ENCODE measurements around the gene RFX2. TPM values are rescaled to one million over a fixed set of nuclear protein-coding genes. Genes with fewer than 3 reads are reported as not detected.

The RFX2 gene
- total RNA-seq, 2 experiments from 2014 or later, result 8.6 to 8.9 TPM

GRCh38 chr19:5974721-5975387 is 135.4 kb downstream of the RFX2 start:
- Mint-ChIP-seq H3K9me3 (ENCODE audit: low read depth) (no peaks in the 10 kb centered on the region), H3K4me3 (peak overlapping the region; percentile 94), H3K27ac (peak overlapping the region; percentile 78), H3K27me3 (no peaks in the 10 kb centered on the region), H3K4me1 (peaks cover 69% of the 10 kb centered on the region), H3K36me3 (ENCODE audit: low read depth) (peaks cover 39% of the 10 kb centered on the region)
- peak; percentile 59 for ATAC-seq
- peak; percentile 79 for DNase-seq
- POLR2A ChIA-PET, result interaction anchor here (0.7 to 1.0 kb wide), 3 partner anchors 13 to 183 kb away, joined by 3 to 4 read pairs (median 3); no protein-coding TSS in a partner anchor
- CTCF ChIA-PET, result interaction anchor here (0.5 to 2.5 kb wide), 5 partner anchors 8 to 171 kb away, joined by 3 to 17 read pairs (median 3); no protein-coding TSS in a partner anchor
- intact Hi-C loops (cut with DNase I, micrococcal nuclease), result loop anchor here in 1 of 2 experiments (5.0 kb wide), 4 partner anchors 293 to 1573 kb away; partner anchors contain the start of genes CHAF1A, DPP9, HSD11B1L and MICOS13

- ATAC-seq (no peak), DNase-seq (no peak)
- Mint-ChIP-seq H3K9me3 (ENCODE audit: low read depth) (no peaks in the 10 kb centered on the region), H3K27me3 (no peaks in the 10 kb centered on the region), H3K27ac (peak overlapping the region; percentile 78), H3K4me3 (peak overlapping the region; percentile 94), H3K4me1 (peaks cover 69% of the 10 kb centered on the region), H3K36me3 (ENCODE audit: low read depth) (peaks cover 38% of the 10 kb centered on the region)
- intact Hi-C loops (cut with DNase I, micrococcal nuclease), result no loop called here
- ChIA-PET CTCF (interaction anchor here (0.7 to 1.2 kb wide), 2 partner anchors 48 to 76 kb away, joined by 3 to 4 read pairs; no protein-coding TSS in a partner anchor), POLR2A (interaction anchor here (0.7 to 1.0 kb wide), 2 partner anchors 12 to 21 kb away, joined by 3 to 4 read pairs; no protein-coding TSS in a partner anchor)
These were observed 136.2 kb downstream of the RFX2 start for GRCh38 chr19:5973867-5974635.

GRCh38 chr19:5973376-5973775 is 136.9 kb downstream of the RFX2 start:
- intact Hi-C loops (cut with DNase I, micrococcal nuclease), result no loop called here
- Mint-ChIP-seq H3K27me3 (no peaks in the 10 kb centered on the region), H3K4me1 (peaks cover 73% of the 10 kb centered on the region), H3K4me3 (no peak overlapping the region), H3K9me3 (ENCODE audit: low read depth) (no peaks in the 10 kb centered on the region), H3K36me3 (ENCODE audit: low read depth) (peaks cover 38% of the 10 kb centered on the region), H3K27ac (peak overlapping the region; percentile 60)
- CTCF ChIA-PET, result no interaction called here
- POLR2A ChIA-PET, result no interaction called here
- no peak for DNase-seq
- ATAC-seq, result no peak

- no peak for DNase-seq
- POLR2A ChIA-PET, result no interaction called here
- CTCF ChIA-PET, result interaction anchor here (0.6 to 1.2 kb wide), 3 partner anchors 50 to 1388 kb away, joined by 3 read pairs; partner anchors contain the start of gene VMAC
- intact Hi-C loops (cut with DNase I, micrococcal nuclease), result no loop called here
- Mint-ChIP-seq H3K4me1 (peaks cover 83% of the 10 kb centered on the region), H3K36me3 (ENCODE audit: low read depth) (peaks cover 41% of the 10 kb centered on the region), H3K9me3 (ENCODE audit: low read depth) (no peaks in the 10 kb centered on the region), H3K4me3 (no peak overlapping the region), H3K27me3 (no peaks in the 10 kb centered on the region), H3K27ac (no peak overlapping the region)
- no peak for ATAC-seq
These were observed 138.0 kb downstream of the RFX2 start for GRCh38 chr19:5972355-5972731.

- POLR2A ChIA-PET, result no interaction called here
- no peaks in the 10 kb centered on the region for H3K9me3 Mint-ChIP-seq (ENCODE audit: low read depth)
- no peaks in the 10 kb centered on the region for H3K27me3 Mint-ChIP-seq
- H3K4me3 Mint-ChIP-seq, result no peak overlapping the region
- H3K4me1 Mint-ChIP-seq, result peaks cover 84% of the 10 kb centered on the region
- DNase-seq (no peak), ATAC-seq (no peak)
- H3K36me3 Mint-ChIP-seq (ENCODE audit: low read depth), result peaks cover 37% of the 10 kb centered on the region
- intact Hi-C loops (cut with DNase I, micrococcal nuclease), result no loop called here
- H3K27ac Mint-ChIP-seq, result no peak overlapping the region
- CTCF ChIA-PET, result interaction anchor here (0.7 to 1.8 kb wide), 4 partner anchors 7 to 1388 kb away, joined by 3 to 7 read pairs (median 4); no protein-coding TSS in a partner anchor
These were observed 138.5 kb downstream of the RFX2 start for GRCh38 chr19:5971714-5972354.

GRCh38 chr19:5969476-5969875 is 140.8 kb downstream of the RFX2 start:
- ChIA-PET POLR2A (no interaction called here), CTCF (interaction anchor here (0.7 to 3.8 kb wide), 6 partner anchors 8 to 1196 kb away, joined by 3 to 39 read pairs (median 13); partner anchors contain the start of gene RANBP3)
- no peak for DNase-seq
- intact Hi-C loops (cut with DNase I, micrococcal nuclease), result loop anchor here in 1 of 2 experiments (5.0 kb wide), 1 partner anchor 53 kb away; no protein-coding TSS in a partner anchor
- no peaks in the 10 kb centered on the region for H3K9me3 Mint-ChIP-seq (ENCODE audit: low read depth)
- H3K36me3 Mint-ChIP-seq (ENCODE audit: low read depth), result peaks cover 23% of the 10 kb centered on the region
- H3K4me1 Mint-ChIP-seq, result peaks cover 85% of the 10 kb centered on the region
- no peaks in the 10 kb centered on the region for H3K27me3 Mint-ChIP-seq
- peak overlapping the region; percentile 58 for H3K27ac Mint-ChIP-seq
- H3K4me3 Mint-ChIP-seq, result no peak overlapping the region
- ATAC-seq, result no peak

- H3K4me1 Mint-ChIP-seq, result peaks cover 86% of the 10 kb centered on the region
- peak overlapping the region; percentile 89 for H3K27ac Mint-ChIP-seq
- H3K4me3 Mint-ChIP-seq, result no peak overlapping the region
- H3K9me3 Mint-ChIP-seq (ENCODE audit: low read depth), result no peaks in the 10 kb centered on the region
- H3K27me3 Mint-ChIP-seq, result no peaks in the 10 kb centered on the region
- DNase-seq (no peak), ATAC-seq (no peak)
- intact Hi-C loops (cut with DNase I, micrococcal nuclease), result loop anchor here in 1 of 2 experiments (5.0 kb wide), 1 partner anchor 54 kb away; no protein-coding TSS in a partner anchor
- CTCF ChIA-PET, result interaction anchor here (0.6 to 3.8 kb wide), 23 partner anchors 7 to 980 kb away, joined by 3 to 54 read pairs (median 6); partner anchors contain the start of genes NDUFA11 and RANBP3
- POLR2A ChIA-PET, result interaction anchor here (0.7 to 0.9 kb wide), 2 partner anchors 8 to 1113 kb away, joined by 3 read pairs; no protein-coding TSS in a partner anchor
- peaks cover 18% of the 10 kb centered on the region for H3K36me3 Mint-ChIP-seq (ENCODE audit: low read depth)
These were observed 141.6 kb downstream of the RFX2 start for GRCh38 chr19:5968431-5969373.

- Mint-ChIP-seq H3K36me3 (ENCODE audit: low read depth) (peaks cover 13% of the 10 kb centered on the region), H3K27me3 (no peaks in the 10 kb centered on the region), H3K9me3 (ENCODE audit: low read depth) (no peaks in the 10 kb centered on the region), H3K27ac (peak overlapping the region; percentile 89), H3K4me3 (no peak overlapping the region), H3K4me1 (peaks cover 87% of the 10 kb centered on the region)
- intact Hi-C loops (cut with DNase I, micrococcal nuclease), result loop anchor here in 1 of 2 experiments (5.0 kb wide), 1 partner anchor 54 kb away; no protein-coding TSS in a partner anchor
- DNase-seq (peak; percentile 80), ATAC-seq (peak; percentile 89)
- POLR2A ChIA-PET, result interaction anchor here (0.6 to 0.7 kb wide), 2 partner anchors 13 to 1112 kb away, joined by 3 to 4 read pairs; no protein-coding TSS in a partner anchor
- CTCF ChIA-PET, result interaction anchor here (0.6 to 3.8 kb wide), 30 partner anchors 8 to 1221 kb away, joined by 3 to 54 read pairs (median 5); partner anchors contain the start of genes ALKBH7, NDUFA11 and RANBP3
These were observed 142.3 kb downstream of the RFX2 start for GRCh38 chr19:5967994-5968430.

- ATAC-seq, result no peak
- Mint-ChIP-seq H3K27ac (peak overlapping the region; percentile 89), H3K9me3 (ENCODE audit: low read depth) (no peaks in the 10 kb centered on the region), H3K36me3 (ENCODE audit: low read depth) (peaks cover 11% of the 10 kb centered on the region), H3K4me3 (no peak overlapping the region), H3K4me1 (peaks cover 88% of the 10 kb centered on the region), H3K27me3 (no peaks in the 10 kb centered on the region)
- POLR2A ChIA-PET, result interaction anchor here (0.6 to 0.7 kb wide), 3 partner anchors 9 to 1112 kb away, joined by 3 to 4 read pairs (median 3); no protein-coding TSS in a partner anchor
- intact Hi-C loops (cut with DNase I, micrococcal nuclease), result loop anchor here in 1 of 2 experiments (5.0 kb wide), 1 partner anchor 55 kb away; no protein-coding TSS in a partner anchor
- CTCF ChIA-PET, result interaction anchor here (0.6 to 3.8 kb wide), 28 partner anchors 8 to 1220 kb away, joined by 3 to 54 read pairs (median 6); partner anchors contain the start of genes ALKBH7, NDUFA11 and RANBP3
- no peak for DNase-seq
These were observed 142.7 kb downstream of the RFX2 start for GRCh38 chr19:5967571-5967970.

All from activated CD4-positive, alpha-beta T cell treated with anti-CD3 and anti-CD28 coated beads for 36 hours (primary cell).